HG03135 (cell line): ENCODE results near the gene PLAAT2.
"Not testable (repeated sequence)": the region's sequence is repeated elsewhere in the genome, so short reads cannot be mapped to it uniquely, and the experiment has no call there.

Experiments used
- ATAC-seq: cut with Tn5 transposase; IDR thresholded peaks from one replicate; pipeline ENCODE4 v1.9.1; 2021; ENCODE audit warnings: mild to moderate bottlenecking, moderate library complexity; ENCODE audit not compliant: unreplicated experiment

The PLAAT2 gene

GRCh38 chr11:63581224-63581623 is 18.0 kb upstream of the PLAAT2 start:
- not testable (repeated sequence) for ATAC-seq

- not testable (repeated sequence) for ATAC-seq
Observed at GRCh38 chr11:63578882-63579281, 15.7 kb upstream of the PLAAT2 start.

GRCh38 chr11:63574856-63575602 is 11.8 kb upstream of the PLAAT2 start:
- no peak for ATAC-seq

GRCh38 chr11:63573881-63574855 is 11.0 kb upstream of the PLAAT2 start:
- peak; percentile 66 for ATAC-seq

GRCh38 chr11:63572026-63572688 is 9.0 kb upstream of the PLAAT2 start:
- no peak for ATAC-seq

GRCh38 chr11:63569570-63569969 is 6.4 kb upstream of the PLAAT2 start:
- no peak for ATAC-seq

GRCh38 chr11:63567044-63567840 is 4.1 kb upstream of the PLAAT2 start:
- peak; percentile 72 for ATAC-seq

GRCh38 chr11:63564784-63565350 is 1.7 kb upstream of the PLAAT2 start:
- ATAC-seq: no peak

GRCh38 chr11:63564056-63564774 is 1.0 kb upstream of the PLAAT2 start:
- peak; percentile 51 for ATAC-seq

- ATAC-seq: no peak
Observed at GRCh38 chr11:63560506-63561180, 2.5 kb downstream of the PLAAT2 start.

GRCh38 chr11:63558459-63559157 is 4.6 kb downstream of the PLAAT2 start:
- ATAC-seq: no peak

GRCh38 chr11:63557570-63557969 is 5.6 kb downstream of the PLAAT2 start:
- ATAC-seq: no peak

- no peak for ATAC-seq
Observed at GRCh38 chr11:63556404-63557013, 6.7 kb downstream of the PLAAT2 start.

GRCh38 chr11:63554877-63555223 is 8.3 kb downstream of the PLAAT2 start:
- ATAC-seq: no peak

GRCh38 chr11:63553759-63554158 is 9.4 kb downstream of the PLAAT2 start:
- ATAC-seq: peak; percentile 77

GRCh38 chr11:63552921-63553320 is 10.3 kb downstream of the PLAAT2 start:
- ATAC-seq: no peak

GRCh38 chr11:63551889-63552266 is 11.3 kb downstream of the PLAAT2 start:
- no peak for ATAC-seq
